Upper lobe of left lung (tissue), 4 donors: Measurements from ENCODE around the gene ADCYAP1R1.

ENCODE experiments used
- CTCF ChIP-seq, 6 experiments: fragments of 450-650 bp in 4 of 6; fragments of 200-600 bp in 2 of 6; sonication (generic) in 2 of 6; IDR thresholded peaks; one replicate each; pipeline ENCODE4 v1.5.1; 2016 to 2019; ENCODE audit warnings: antibody characterized with exemption in 6 of 6
- POLR2A ChIP-seq, 4 donors: fragments of 450-650 bp; IDR thresholded peaks; one replicate each; pipeline ENCODE4 v1.5.1; 2016 to 2017; ENCODE audit warnings: antibody characterized with exemption in 4 of 4, mild to moderate bottlenecking in 2 of 4
- POLR2AphosphoS5 ChIP-seq, 2 donors: sonication (generic); formaldehyde crosslinking; IDR thresholded peaks; one replicate each; pipeline ENCODE4 v1.5.1; 2017; ENCODE audit warnings: antibody characterized with exemption in 2 of 2

GRCh38 chr7:31099451-31100444 is 47.6 kb downstream of the ADCYAP1R1 start:
- TF ChIP-seq CTCF (IDR thresholded peaks at IDR 0.05) (no peak), POLR2AphosphoS5 (IDR thresholded peaks at IDR 0.05) (no peak), POLR2A (IDR thresholded peaks at IDR 0.05) (no peak)
